PFSK-1 (cell line): ENCODE data around the gene FARP2.

Experiments
- POLR2AphosphoS5 ChIP-seq: IDR thresholded peaks from 2 replicates; pipeline ENCODE4 v1.6.1; 2012; ENCODE audit warnings: low read depth, mild to moderate bottlenecking, control low read depth, low read length, moderate library complexity
- REST ChIP-seq, 2 experiments: IDR thresholded peaks; 2 replicates each; pipeline versions ENCODE4 v1.6.1 to v1.8.0; 2011 to 2012; ENCODE audit warnings: low read depth in 2 of 2, low read length in 2 of 2, control low read depth in 1 of 2, inconsistent platforms in 1 of 2, mild to moderate bottlenecking in 1 of 2, moderate library complexity in 1 of 2; ENCODE audit not compliant: insufficient read depth in 1 of 2
- SIN3A ChIP-seq: IDR thresholded peaks from 2 replicates; pipeline ENCODE4 v1.6.1; 2012; ENCODE audit warnings: mild to moderate bottlenecking, low read length, moderate library complexity, borderline replicate concordance; ENCODE audit not compliant: insufficient read depth

- TF ChIP-seq SIN3A (no peak), REST (IDR thresholded peaks at IDR 0.05; ENCODE audit: insufficient read depth in 1 of 2, low read depth in 2 of 2, low read length in 2 of 2) (no peak), POLR2AphosphoS5 (no peak)
Observed at GRCh38 chr2:241393524-241394196, 37.6 kb downstream of the FARP2 start.
